Cardiac fibroblast (primary cell): ENCODE data around the gene IL4R.

Experiments
- DNase-seq, 2 donors: peaks; one replicate each; pipeline versions ENCODE4 v3.0.0 to v3.0.0-alpha.2; 2010; ENCODE audit warnings: low read depth in 2 of 2
- H3K4me3 ChIP-seq, 2 donors: replicated peaks in 1 of 2; 1 replicate in 1 of 2; 2 replicates in 1 of 2; pipeline ENCODE4 v1.5.1; 2011; ENCODE audit warnings: low read depth in 2 of 2, low read length in 2 of 2, mild to moderate bottlenecking in 2 of 2, moderate library complexity in 1 of 2
- TF ChIP-seq, protein P1 (sequence below): IDR thresholded peaks from one replicate; pipeline ENCODE4 v1.5.1; 2011; ENCODE audit warnings: low read depth, mild to moderate bottlenecking, low read length, inconsistent platforms

The IL4R gene

DNA sequence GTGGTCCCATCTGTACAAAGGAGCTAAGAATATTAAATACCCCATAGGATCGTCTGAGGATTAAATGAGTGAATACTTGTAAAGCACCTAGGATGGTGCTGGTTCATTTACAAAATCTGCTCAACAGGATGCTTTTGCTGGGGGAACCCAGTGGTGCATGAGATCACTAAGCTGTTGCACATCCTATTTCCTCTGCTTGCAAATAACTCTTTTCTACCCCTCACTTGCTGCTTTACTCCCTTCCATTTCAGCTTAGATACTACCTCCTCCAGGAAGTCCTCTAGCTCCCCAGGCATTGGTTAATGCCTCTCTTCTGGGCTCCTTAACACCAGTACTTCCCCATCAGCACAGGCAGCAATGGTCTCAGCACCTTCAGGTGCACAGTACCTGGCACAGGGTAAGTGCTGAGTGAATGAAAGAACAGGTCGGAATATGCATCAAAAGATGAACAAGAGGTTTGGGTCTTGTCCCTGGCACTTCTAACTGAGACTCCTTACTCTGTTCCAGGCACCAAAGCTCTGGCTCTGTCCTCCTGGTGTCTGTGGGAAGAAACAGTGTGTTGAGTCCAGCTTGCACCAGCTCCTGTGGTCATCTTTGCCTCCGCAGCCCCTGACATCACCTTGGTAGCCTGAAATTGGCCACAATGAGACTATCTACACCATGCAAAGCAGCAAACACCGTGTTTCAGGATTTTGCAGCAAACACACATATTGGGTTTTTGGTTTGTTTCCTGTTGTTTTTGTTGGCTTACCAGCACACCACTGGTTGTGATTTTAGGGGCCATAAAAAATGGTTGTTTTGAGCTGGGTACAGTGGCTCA lies 64.1 kb downstream of the IL4R start:
- H3K4me3 ChIP-seq: no peak overlapping the region
- TF ChIP-seq, protein P1, sequence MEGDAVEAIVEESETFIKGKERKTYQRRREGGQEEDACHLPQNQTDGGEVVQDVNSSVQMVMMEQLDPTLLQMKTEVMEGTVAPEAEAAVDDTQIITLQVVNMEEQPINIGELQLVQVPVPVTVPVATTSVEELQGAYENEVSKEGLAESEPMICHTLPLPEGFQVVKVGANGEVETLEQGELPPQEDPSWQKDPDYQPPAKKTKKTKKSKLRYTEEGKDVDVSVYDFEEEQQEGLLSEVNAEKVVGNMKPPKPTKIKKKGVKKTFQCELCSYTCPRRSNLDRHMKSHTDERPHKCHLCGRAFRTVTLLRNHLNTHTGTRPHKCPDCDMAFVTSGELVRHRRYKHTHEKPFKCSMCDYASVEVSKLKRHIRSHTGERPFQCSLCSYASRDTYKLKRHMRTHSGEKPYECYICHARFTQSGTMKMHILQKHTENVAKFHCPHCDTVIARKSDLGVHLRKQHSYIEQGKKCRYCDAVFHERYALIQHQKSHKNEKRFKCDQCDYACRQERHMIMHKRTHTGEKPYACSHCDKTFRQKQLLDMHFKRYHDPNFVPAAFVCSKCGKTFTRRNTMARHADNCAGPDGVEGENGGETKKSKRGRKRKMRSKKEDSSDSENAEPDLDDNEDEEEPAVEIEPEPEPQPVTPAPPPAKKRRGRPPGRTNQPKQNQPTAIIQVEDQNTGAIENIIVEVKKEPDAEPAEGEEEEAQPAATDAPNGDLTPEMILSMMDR: no peak
- no peak for DNase-seq

DNA sequence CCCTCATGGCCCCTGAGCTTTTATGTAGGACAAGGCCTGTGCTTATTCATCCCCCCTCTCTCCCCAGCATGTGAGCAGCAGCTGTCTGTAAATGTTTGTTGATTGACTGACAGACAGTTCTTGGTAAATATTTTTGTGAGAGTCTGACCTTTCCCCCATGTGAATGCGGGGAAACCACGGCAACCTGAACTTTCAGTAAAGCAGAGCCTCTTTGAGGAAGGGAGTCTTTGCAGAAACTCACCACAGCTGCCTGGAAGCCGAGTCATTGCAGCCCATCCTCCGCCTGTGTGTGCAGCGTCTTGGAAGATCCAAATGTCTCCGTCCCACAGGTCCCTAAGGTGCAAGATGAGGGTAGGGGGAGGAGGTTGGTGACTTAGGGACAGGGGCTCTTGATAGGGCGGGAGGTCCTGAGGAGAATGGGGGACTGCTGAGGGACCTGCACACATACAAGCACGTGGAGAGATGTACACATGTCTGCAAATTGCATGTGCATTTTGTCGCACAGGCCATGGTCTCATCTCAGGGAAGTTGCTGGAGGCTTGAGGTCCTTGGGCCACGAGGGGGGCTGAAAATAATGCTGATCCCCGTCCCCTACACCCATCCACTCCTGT lies 65.2 kb downstream of the IL4R start:
- DNase-seq: peak in 1 of 2 donors; percentile 24

DNA sequence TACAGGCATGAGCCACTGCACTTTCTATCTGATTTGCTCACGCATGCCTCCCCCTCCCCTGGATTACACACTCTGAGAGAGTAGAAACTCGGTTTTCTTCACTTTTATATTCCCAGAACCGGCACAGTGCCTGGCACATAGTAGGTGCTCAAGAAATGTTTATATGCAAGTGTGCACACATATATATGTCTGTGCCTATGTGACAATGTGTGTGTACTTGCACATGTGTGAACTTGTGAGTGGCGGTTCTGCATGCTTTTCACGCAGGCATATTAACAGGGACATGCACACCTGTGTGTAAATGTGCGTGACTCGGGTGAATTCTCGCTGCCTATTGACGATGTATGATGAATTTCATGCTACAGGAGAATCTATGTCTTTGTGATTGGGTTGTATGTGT lies 66.1 kb downstream of the IL4R start:
- DNase-seq: no peak
- TF ChIP-seq, protein P1: no peak
- H3K4me3 ChIP-seq: no peak overlapping the region

More for the DNA sequence above, 65.2 kb downstream of the IL4R start:
- TF ChIP-seq, protein P1: no peak
- H3K4me3 ChIP-seq: no peak overlapping the region

DNA sequence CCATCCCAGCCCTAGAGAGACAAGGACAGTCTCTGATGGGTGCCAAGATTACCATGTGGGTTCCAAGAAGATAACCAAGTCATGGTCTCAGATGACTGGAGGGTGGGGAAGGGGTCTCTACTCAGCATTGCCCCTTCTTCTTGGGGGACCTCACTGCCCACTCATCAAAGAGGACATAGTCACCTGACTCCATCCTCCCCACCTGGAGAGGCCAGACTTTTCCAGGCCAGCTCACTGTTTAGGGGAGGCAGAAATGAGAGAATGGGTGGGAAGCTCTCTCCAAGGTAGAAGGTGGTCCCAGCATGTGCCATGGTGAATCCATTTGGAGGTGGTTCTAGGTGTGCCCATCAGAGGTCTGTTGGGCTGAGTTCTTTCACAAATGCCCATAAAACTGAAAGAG lies 67.5 kb downstream of the IL4R start:
- no peak overlapping the region for H3K4me3 ChIP-seq
- TF ChIP-seq, protein P1: no peak
- DNase-seq: no peak

DNA sequence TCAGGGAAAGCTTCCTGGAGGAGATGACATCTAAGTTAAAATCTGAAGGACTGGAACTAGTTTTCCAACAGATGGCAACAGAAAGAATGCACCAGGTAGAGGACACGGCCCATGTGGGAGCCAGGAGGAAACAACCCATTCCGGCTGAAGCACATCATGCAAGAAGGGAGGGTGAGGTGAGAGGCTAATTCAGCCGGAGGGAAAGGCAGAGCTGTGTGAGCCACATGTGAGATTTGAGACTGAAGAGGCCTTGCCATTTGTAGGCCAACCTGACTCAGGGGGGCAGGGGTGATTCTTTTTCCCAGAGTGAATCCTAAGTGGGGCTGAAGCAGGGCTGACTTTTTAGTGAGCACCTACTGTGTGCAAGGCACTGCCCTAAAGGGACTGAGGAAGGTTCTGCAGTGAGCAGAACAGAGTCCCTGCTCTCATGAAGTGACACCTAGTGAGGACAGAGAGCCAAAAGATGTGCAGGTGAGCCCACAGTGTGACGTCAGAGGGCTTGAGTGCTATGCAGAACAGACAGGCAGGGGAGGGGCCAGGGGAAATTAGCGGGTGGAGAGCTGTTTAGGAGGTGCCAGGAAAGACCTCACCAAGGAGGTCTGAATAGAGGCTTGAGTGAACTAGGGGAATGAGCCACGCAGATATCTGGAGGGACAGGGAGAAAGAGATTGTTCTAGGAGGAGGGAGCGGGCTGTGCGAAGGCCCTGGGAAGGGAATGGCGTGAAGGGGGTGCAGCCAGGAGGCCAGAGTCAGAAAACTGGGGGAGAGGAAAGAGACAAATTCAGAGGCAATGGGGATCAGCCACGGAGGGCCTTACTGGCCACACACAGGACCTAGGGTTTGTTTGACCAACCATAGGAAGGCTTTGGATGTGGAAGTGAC lies 68.4 kb downstream of the IL4R start:
- TF ChIP-seq, protein P1: no peak
- no peak overlapping the region for H3K4me3 ChIP-seq
- no peak for DNase-seq

- no peak for DNase-seq
- TF ChIP-seq, protein P1: no peak
- H3K4me3 ChIP-seq: no peak overlapping the region
Observed at GRCh38 chr16:27383556-27384243, 69.9 kb downstream of the IL4R start.
